ENCODE results near the gene CDH20. TPM values are rescaled to one million over a fixed set of nuclear protein-coding genes. Genes with fewer than 3 reads are reported as not detected.

Gene CDH20
- total RNA-seq, 1 experiment from 2014 or later: not detected

DNA sequence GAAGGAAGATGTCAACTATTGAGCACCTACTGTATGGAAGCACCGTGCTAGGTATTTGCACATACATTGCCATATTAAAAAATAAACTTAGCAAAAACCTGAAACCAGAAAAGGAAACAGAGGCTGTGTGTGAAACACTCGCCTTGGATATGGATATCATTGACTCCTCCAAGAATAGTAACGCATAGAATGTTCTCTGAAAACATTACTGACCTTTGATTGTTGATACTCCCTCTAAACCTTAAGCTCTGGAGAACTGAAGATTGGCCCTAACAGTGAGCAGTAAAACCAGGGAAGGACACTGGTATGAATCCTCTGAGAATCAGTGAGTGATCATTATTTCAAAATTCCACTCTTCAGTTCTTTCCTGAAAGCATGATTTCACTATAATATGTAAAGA, 236.8 kb downstream of the CDH20 start:
- POLR2A ChIA-PET: no interaction called here
- in situ Hi-C loops (cut with HindIII; ENCODE audit: low pct_unique_long_range_greater_than_20kb, low sequenced_read_pairs): no loop called here
- BruUV-seq (replicated peaks): no TSS peak
- ATAC-seq (no peak), DNase-seq (ENCODE audit: low read depth, low spot score) (no peak)
- no peak overlapping the region for H3K27ac ChIP-seq (ENCODE audit: low read length)
- H3K4me1 ChIP-seq (ENCODE audit: control insufficient read depth, insufficient read depth, low read length): no peaks in the 10 kb centered on the region
- TF ChIP-seq CTCF (IDR thresholded peaks at IDR 0.05) (no peak), SIN3A (IDR thresholded peaks at IDR 0.05; ENCODE audit: borderline replicate concordance, insufficient read depth, low read depth, low read length) (no peak), TCF7L2 (IDR thresholded peaks at IDR 0.05; ENCODE audit: low read depth, low read length) (no peak), POLR2AphosphoS5 (IDR thresholded peaks at IDR 0.05; ENCODE audit: low read depth, low read length) (no peak)
- TF ChIP-seq, protein P1, sequence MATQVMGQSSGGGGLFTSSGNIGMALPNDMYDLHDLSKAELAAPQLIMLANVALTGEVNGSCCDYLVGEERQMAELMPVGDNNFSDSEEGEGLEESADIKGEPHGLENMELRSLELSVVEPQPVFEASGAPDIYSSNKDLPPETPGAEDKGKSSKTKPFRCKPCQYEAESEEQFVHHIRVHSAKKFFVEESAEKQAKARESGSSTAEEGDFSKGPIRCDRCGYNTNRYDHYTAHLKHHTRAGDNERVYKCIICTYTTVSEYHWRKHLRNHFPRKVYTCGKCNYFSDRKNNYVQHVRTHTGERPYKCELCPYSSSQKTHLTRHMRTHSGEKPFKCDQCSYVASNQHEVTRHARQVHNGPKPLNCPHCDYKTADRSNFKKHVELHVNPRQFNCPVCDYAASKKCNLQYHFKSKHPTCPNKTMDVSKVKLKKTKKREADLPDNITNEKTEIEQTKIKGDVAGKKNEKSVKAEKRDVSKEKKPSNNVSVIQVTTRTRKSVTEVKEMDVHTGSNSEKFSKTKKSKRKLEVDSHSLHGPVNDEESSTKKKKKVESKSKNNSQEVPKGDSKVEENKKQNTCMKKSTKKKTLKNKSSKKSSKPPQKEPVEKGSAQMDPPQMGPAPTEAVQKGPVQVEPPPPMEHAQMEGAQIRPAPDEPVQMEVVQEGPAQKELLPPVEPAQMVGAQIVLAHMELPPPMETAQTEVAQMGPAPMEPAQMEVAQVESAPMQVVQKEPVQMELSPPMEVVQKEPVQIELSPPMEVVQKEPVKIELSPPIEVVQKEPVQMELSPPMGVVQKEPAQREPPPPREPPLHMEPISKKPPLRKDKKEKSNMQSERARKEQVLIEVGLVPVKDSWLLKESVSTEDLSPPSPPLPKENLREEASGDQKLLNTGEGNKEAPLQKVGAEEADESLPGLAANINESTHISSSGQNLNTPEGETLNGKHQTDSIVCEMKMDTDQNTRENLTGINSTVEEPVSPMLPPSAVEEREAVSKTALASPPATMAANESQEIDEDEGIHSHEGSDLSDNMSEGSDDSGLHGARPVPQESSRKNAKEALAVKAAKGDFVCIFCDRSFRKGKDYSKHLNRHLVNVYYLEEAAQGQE (IDR thresholded peaks at IDR 0.05; ENCODE audit: insufficient read depth in 1 of 2, low read depth in 2 of 2, low read length in 1 of 2): no peak
- intact Hi-C loops (cut with micrococcal nuclease; ENCODE audit: unreplicated experiment): no loop called here
- H3K36me3 ChIP-seq (ENCODE audit: control insufficient read depth, insufficient read depth, low read length): no peaks in the 10 kb centered on the region
- no peaks in the 10 kb centered on the region for H3K9me3 ChIP-seq (ENCODE audit: control insufficient read depth, insufficient read depth, low read depth, low read length)
- no peak overlapping the region for H3K4me3 ChIP-seq (ENCODE audit: low read depth in 2 of 2, low read length in 2 of 2)
- H3K27me3 ChIP-seq (ENCODE audit: control insufficient read depth, insufficient read depth, low read length): no peaks in the 10 kb centered on the region
- CTCF ChIA-PET: no interaction called here

DNA sequence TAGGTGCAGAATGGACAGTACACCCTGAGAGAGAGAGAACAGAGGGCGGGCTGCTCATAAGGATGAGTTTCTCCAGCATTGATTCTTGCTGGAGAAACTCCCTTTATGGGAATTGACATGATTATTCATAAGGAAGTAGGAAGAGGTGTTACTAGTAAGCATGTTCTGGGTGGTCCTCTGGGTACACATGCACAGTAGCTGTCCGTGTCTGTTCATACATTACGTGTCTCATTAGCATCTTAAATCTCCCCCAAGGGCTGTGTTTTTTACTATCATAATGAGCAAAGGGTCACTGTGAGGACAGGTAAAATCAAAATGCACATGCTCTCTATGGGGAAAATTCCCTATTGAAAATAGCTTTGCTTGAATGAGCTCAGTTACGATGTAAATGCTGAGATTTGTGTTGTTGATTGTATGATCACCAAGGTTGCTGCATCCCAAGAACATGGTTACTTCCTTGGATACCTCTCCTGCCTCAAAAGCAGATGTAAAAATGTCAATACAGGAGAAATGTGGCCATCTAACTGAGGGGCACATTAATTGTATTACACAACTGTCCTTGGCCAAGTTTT, 238.9 kb downstream of the CDH20 start:
- intact Hi-C loops (cut with micrococcal nuclease; ENCODE audit: unreplicated experiment): no loop called here
- no peaks in the 10 kb centered on the region for H3K36me3 ChIP-seq (ENCODE audit: control insufficient read depth, insufficient read depth, low read length)
- DNase-seq (ENCODE audit: low read depth, low spot score) (no peak), ATAC-seq (no peak)
- H3K9me3 ChIP-seq (ENCODE audit: control insufficient read depth, insufficient read depth, low read depth, low read length): no peaks in the 10 kb centered on the region
- H3K27ac ChIP-seq (ENCODE audit: low read length): no peak overlapping the region
- no peaks in the 10 kb centered on the region for H3K27me3 ChIP-seq (ENCODE audit: control insufficient read depth, insufficient read depth, low read length)
- POLR2A ChIA-PET: no interaction called here
- H3K4me1 ChIP-seq (ENCODE audit: control insufficient read depth, insufficient read depth, low read length): no peaks in the 10 kb centered on the region
- no peak overlapping the region for H3K4me3 ChIP-seq (ENCODE audit: low read depth in 2 of 2, low read length in 2 of 2)
- in situ Hi-C loops (cut with HindIII; ENCODE audit: low pct_unique_long_range_greater_than_20kb, low sequenced_read_pairs): no loop called here
- no TSS peak for BruUV-seq (replicated peaks)
- CTCF ChIA-PET: no interaction called here
- TF ChIP-seq SIN3A (IDR thresholded peaks at IDR 0.05; ENCODE audit: borderline replicate concordance, insufficient read depth, low read depth, low read length): no peak
- TF ChIP-seq TCF7L2 (IDR thresholded peaks at IDR 0.05; ENCODE audit: low read depth, low read length): no peak
- TF ChIP-seq, protein P1 (IDR thresholded peaks at IDR 0.05; ENCODE audit: insufficient read depth in 1 of 2, low read depth in 2 of 2, low read length in 1 of 2): no peak
- no peak for TF ChIP-seq CTCF (IDR thresholded peaks at IDR 0.05)
- no peak for TF ChIP-seq POLR2AphosphoS5 (IDR thresholded peaks at IDR 0.05; ENCODE audit: low read depth, low read length)

Data from Panc1 (cell line).